Neural cell (in vitro differentiated cells): ENCODE results near the gene ATG7. TPM values are rescaled to one million over a fixed set of nuclear protein-coding genes. Genes with fewer than 3 reads are reported as not detected.
"Not testable (repeated sequence)": the region's sequence is repeated elsewhere in the genome, so short reads cannot be mapped to it uniquely, and the experiment has no call there.

Experiments used
- H2AFZ ChIP-seq: fragments of 200-600, 300-800 bp; sonication (generic), shearing (Covaris generic); 2 replicates; pipeline ENCODE4 v1.6.0; 2014; ENCODE audit warnings: low read depth, mild to moderate bottlenecking, antibody characterized with exemption, low read length, moderate library complexity
- H3F3A ChIP-seq: fragments of 200-600 bp; shearing (Covaris generic); 2 replicates; pipeline ENCODE4 v1.6.1; 2016; ENCODE audit warnings: mild to moderate bottlenecking, moderate library complexity, mixed read lengths, antibody characterized with exemption, low read length; ENCODE audit not compliant: insufficient read depth, poor library complexity, severe bottlenecking
- H3K27ac ChIP-seq: fragments of 200-600, 300-800 bp; sonication (generic), shearing (Covaris generic); 2 replicates; pipeline ENCODE4 v1.5.1; 2014; ENCODE audit warnings: mild to moderate bottlenecking, low read length, moderate library complexity
- H3K27me3 ChIP-seq: fragments of 300-800, 200-600 bp; sonication (generic), shearing (Covaris generic); 2 replicates; pipeline ENCODE4 v1.6.0; 2014; ENCODE audit warnings: mild to moderate bottlenecking, low read depth, low read length, moderate library complexity; ENCODE audit not compliant: insufficient read depth
- H3K36me3 ChIP-seq: fragments of 300-800, 200-600 bp; sonication (generic), shearing (Covaris generic); 2 replicates; pipeline ENCODE4 v1.5.1; 2014; ENCODE audit warnings: mild to moderate bottlenecking, antibody characterized with exemption, low read length, moderate library complexity; ENCODE audit not compliant: insufficient read depth
- H3K4me2 ChIP-seq: fragments of 300-800, 200-600 bp; sonication (generic), shearing (Covaris generic); 2 replicates; pipeline ENCODE4 v1.6.0; 2014; ENCODE audit warnings: mild to moderate bottlenecking, low read length
- H3K4me3 ChIP-seq: fragments of 300-800, 200-600 bp; sonication (generic), shearing (Covaris generic); 2 replicates; pipeline ENCODE4 v1.5.1; 2014; ENCODE audit warnings: mild to moderate bottlenecking, low read length, moderate library complexity
- H3K79me2 ChIP-seq: fragments of 200-600 bp; shearing (Covaris generic); replicated peaks from 2 replicates; pipeline ENCODE4 v1.6.0; 2014; ENCODE audit warnings: mild to moderate bottlenecking, low read length, moderate library complexity; ENCODE audit not compliant: insufficient read depth
- H3K9ac ChIP-seq: fragments of 300-800, 200-600 bp; sonication (generic), shearing (Covaris generic); 2 replicates; pipeline ENCODE4 v1.6.1; 2016; ENCODE audit warnings: mild to moderate bottlenecking, low read length, mixed read lengths
- H3K9me2 ChIP-seq: fragments of 200-600 bp; shearing (Covaris generic); 2 replicates; pipeline ENCODE4 v1.6.1; 2016; ENCODE audit warnings: mild to moderate bottlenecking, low read length, mixed read lengths; ENCODE audit not compliant: insufficient read depth
- H3K9me3 ChIP-seq: fragments of 200-600, 300-800 bp; sonication (generic), shearing (Covaris generic); 2 replicates; pipeline ENCODE4 v1.6.1; 2016; ENCODE audit warnings: mild to moderate bottlenecking, mixed run types, low read length, moderate library complexity, mixed read lengths
- H4K20me1 ChIP-seq: fragments of 200-600 bp; shearing (Covaris generic); 2 replicates; pipeline ENCODE4 v1.6.1; 2016; ENCODE audit warnings: mild to moderate bottlenecking, mixed run types; ENCODE audit not compliant: insufficient read depth
- CTCF ChIP-seq: fragments of 450-650 bp; IDR thresholded peaks from 2 replicates; pipeline ENCODE4 v1.5.1; 2014; ENCODE audit warnings: antibody characterized with exemption, mild to moderate bottlenecking, moderate library complexity; ENCODE audit not compliant: poor library complexity, severe bottlenecking
- EP300 ChIP-seq: fragments of 450-650 bp; conservative IDR thresholded peaks from 2 replicates; pipeline ENCODE4 v1.6.1; 2014; ENCODE audit warnings: antibody characterized with exemption, mild to moderate bottlenecking, moderate library complexity; ENCODE audit not compliant: poor library complexity, severe bottlenecking
- EZH2 ChIP-seq: fragments of 200-600, 300-800 bp; shearing (Covaris generic), sonication (generic); IDR thresholded peaks from 2 replicates; pipeline ENCODE4 v1.6.1; 2014; ENCODE audit warnings: antibody characterized with exemption, low read length, borderline replicate concordance, mild to moderate bottlenecking; ENCODE audit not compliant: insufficient read depth, poor library complexity, severe bottlenecking
- MXI1 ChIP-seq: fragments of 450-650 bp; conservative IDR thresholded peaks from 2 replicates; pipeline ENCODE4 v1.6.1; 2014; ENCODE audit warnings: antibody characterized with exemption, mild to moderate bottlenecking; ENCODE audit not compliant: poor library complexity, severe bottlenecking
- POLR2AphosphoS5 ChIP-seq: IDR thresholded peaks from 2 replicates; pipeline ENCODE4 v1.6.1; 2012
- RAD21 ChIP-seq: fragments of 450-650 bp; conservative IDR thresholded peaks from 2 replicates; pipeline ENCODE4 v1.6.1; 2014; ENCODE audit warnings: antibody characterized with exemption, mild to moderate bottlenecking, moderate library complexity
- REST ChIP-seq: IDR thresholded peaks from 2 replicates; pipeline ENCODE4 v1.6.1; 2012; ENCODE audit warnings: borderline replicate concordance
- SMC3 ChIP-seq: fragments of 450-650 bp; conservative IDR thresholded peaks from 2 replicates; pipeline ENCODE4 v1.6.1; 2014; ENCODE audit warnings: antibody characterized with exemption, mild to moderate bottlenecking, moderate library complexity; ENCODE audit not compliant: poor library complexity
- TAF1 ChIP-seq: IDR thresholded peaks from 2 replicates; pipeline ENCODE4 v1.6.1; 2012; ENCODE audit warnings: low read depth
- polyA plus RNA-seq: library from polyadenylated mRNA; depleted of rRNA; stranded (reverse); fragments of >200 nt; gene quantifications from 2 replicates; pipeline ENCODE4 v1.2.3, GENCODE V29; 2014

ATG7 gene
- polyA plus RNA-seq, 1 donor from 2014 or later, result 28.8 TPM

GRCh38 chr3:11459186-11459824, 187.1 kb downstream of the ATG7 start:
- no peak overlapping the region for H3K4me3 ChIP-seq
- no peak overlapping the region for H2AFZ ChIP-seq
- no peaks in the 10 kb centered on the region for H3K36me3 ChIP-seq
- H3K4me2 ChIP-seq, result no peak overlapping the region
- H3K9me2 ChIP-seq, result no peaks in the 10 kb centered on the region
- no peak overlapping the region for H3K9ac ChIP-seq
- no peak overlapping the region for H3K27ac ChIP-seq
- TF ChIP-seq EZH2, result no peak
- no peak for TF ChIP-seq POLR2AphosphoS5
- no peak for TF ChIP-seq CTCF
- TF ChIP-seq SMC3, result no peak
- no peak for TF ChIP-seq MXI1
- no peak for TF ChIP-seq RAD21
- TF ChIP-seq EP300, result no peak
- TF ChIP-seq TAF1, result no peak
- TF ChIP-seq REST, result no peak
- H3K9me3 ChIP-seq, result no peaks in the 10 kb centered on the region
- H3F3A ChIP-seq, result no peaks in the 10 kb centered on the region
- H4K20me1 ChIP-seq, result no peaks in the 10 kb centered on the region
- H3K79me2 ChIP-seq, result no peaks in the 10 kb centered on the region
- H3K27me3 ChIP-seq, result no peaks in the 10 kb centered on the region

GRCh38 chr3:11461226-11461625, 189.0 kb downstream of the ATG7 start:
- no peak overlapping the region for H3K4me2 ChIP-seq
- no peak overlapping the region for H3K9ac ChIP-seq
- H3K27ac ChIP-seq, result no peak overlapping the region
- TF ChIP-seq MXI1 (no peak), EP300 (no peak), SMC3 (no peak), EZH2 (no peak), CTCF (no peak), REST (no peak), RAD21 (no peak)
- H3K9me3 ChIP-seq, result no peaks in the 10 kb centered on the region
- no peak overlapping the region for H3K4me3 ChIP-seq
- H3K36me3 ChIP-seq, result no peaks in the 10 kb centered on the region
- no peaks in the 10 kb centered on the region for H3F3A ChIP-seq
- H3K79me2 ChIP-seq, result no peaks in the 10 kb centered on the region
- no peaks in the 10 kb centered on the region for H3K27me3 ChIP-seq
- no peaks in the 10 kb centered on the region for H3K9me2 ChIP-seq
- H4K20me1 ChIP-seq, result no peaks in the 10 kb centered on the region
- no peak overlapping the region for H2AFZ ChIP-seq

GRCh38 chr3:11462673-11463072, 190.5 kb downstream of the ATG7 start:
- not testable (repeated sequence) for H3K27me3 ChIP-seq, H3K36me3 ChIP-seq, H3K9ac ChIP-seq, H3K9me2 ChIP-seq, H3K4me3 ChIP-seq, H4K20me1 ChIP-seq, H3K79me2 ChIP-seq, H3K9me3 ChIP-seq, H3K4me2 ChIP-seq, H3K27ac ChIP-seq, H2AFZ ChIP-seq, H3F3A ChIP-seq
